A549 (cell line): Measurements from ENCODE around the gene ENPP7. TPM values are rescaled to one million over a fixed set of nuclear protein-coding genes. Genes with fewer than 3 reads are reported as not detected.

Source experiments
- ATAC-seq, 2 experiments: fragments of 200-7000 bp in 1 of 2; fragments of >200 bp in 1 of 2; cut with Nextera tagmentation in 1 of 2; cut with Tn5 transposase in 1 of 2; 3 replicates each; pipeline versions ENCODE4 v1.8.0 to v1.9.1; 2018 to 2020; ENCODE audit warnings: mild to moderate bottlenecking in 1 of 2, moderate library complexity in 1 of 2
- CTCF ChIA-PET: fragments of 300-600 bp; sonication (Branson Sonifier 250); formaldehyde crosslinking; extraction: SDS; loops from one replicate; lab custom pipeline; 2021; ENCODE audit warnings: antibody characterized with exemption, inconsistent platforms; lab: Yijun Ruan, JAX
- POLR2A ChIA-PET: fragments of 350-600 bp; formaldehyde crosslinking; extraction: SDS; loops from one replicate; lab custom pipeline; 2021; ENCODE audit warnings: antibody characterized with exemption, inconsistent platforms; lab: Yijun Ruan, JAX
- DNase-seq, 2 experiments: peaks; one replicate each; pipeline versions ENCODE4 v3.0.0 to v3.0.0-alpha.2; 2011 to 2016; ENCODE audit warnings: low read depth in 1 of 2, low spot score in 1 of 2
- FAIRE-seq: peaks from 2 replicates; lab custom pipeline; 2011; peaks lifted over from hg19 to GRCh38; lab: Jason Lieb, UNC
- H3K27ac ChIP-seq, 2 experiments: fragments of >200 bp; sonication (Bioruptor Twin); formaldehyde crosslinking; 3 replicates each; pipeline ENCODE4 v1.5.1; 2016 to 2017
- H3K4me1 ChIP-seq: fragments of >200 bp; sonication (Bioruptor Twin); formaldehyde crosslinking; 3 replicates; pipeline ENCODE4 v1.6.1; 2016
- H3K4me2 ChIP-seq: fragments of >200 bp; sonication (Bioruptor Twin); formaldehyde crosslinking; 3 replicates; pipeline ENCODE4 v1.6.1; 2016
- H3K4me3 ChIP-seq: fragments of >200 bp; sonication (Bioruptor Twin); formaldehyde crosslinking; 3 replicates; pipeline ENCODE4 v1.5.1; 2016
- H3K9me3 ChIP-seq: fragments of >200 bp; sonication (Bioruptor Twin); formaldehyde crosslinking; 3 replicates; pipeline ENCODE4 v1.6.1; 2016
- BHLHE40 ChIP-seq: IDR thresholded peaks from 2 replicates; pipeline ENCODE4 v1.6.1; 2012; ENCODE audit warnings: low read depth, low read length, inconsistent platforms
- CEBPB ChIP-seq, 2 experiments: fragments of >200 bp in 1 of 2; sonication (Bioruptor Twin) in 1 of 2; formaldehyde crosslinking in 1 of 2; IDR thresholded peaks; 2 replicates each; pipeline ENCODE4 v1.6.1; 2012 to 2016
- CHD4 ChIP-seq: fragments of 200-600 bp; sonication (generic); IDR thresholded peaks from 2 replicates; pipeline ENCODE4 v1.6.1; 2016; ENCODE audit warnings: antibody characterized with exemption, mild to moderate bottlenecking, borderline replicate concordance
- HOXA7 ChIP-seq: fragments of 250-450 bp; sonication (Bioruptor Pico); IDR thresholded peaks from 2 replicates; pipeline ENCODE4 v1.5.0; 2020; ENCODE audit warnings: mild to moderate bottlenecking, moderate library complexity
- HOXB5 ChIP-seq: fragments of 250-450 bp; sonication (Bioruptor Pico); IDR thresholded peaks from 2 replicates; pipeline ENCODE4 v1.5.0; 2020; ENCODE audit warnings: mild to moderate bottlenecking, moderate library complexity
- JUNB ChIP-seq: fragments of >200 bp; sonication (Bioruptor Twin); formaldehyde crosslinking; IDR thresholded peaks from 2 replicates; pipeline ENCODE4 v1.6.1; 2016
- KDM1A ChIP-seq: fragments of 200-600 bp; sonication (generic); IDR thresholded peaks from 2 replicates; pipeline ENCODE4 v1.6.1; 2016; ENCODE audit warnings: low read depth, mild to moderate bottlenecking
- KDM5A ChIP-seq: fragments of 200-600 bp; sonication (generic); IDR thresholded peaks from 2 replicates; pipeline ENCODE4 v1.6.1; 2016; ENCODE audit warnings: antibody characterized with exemption, mild to moderate bottlenecking
- MAFK ChIP-seq: fragments of 450-650 bp; IDR thresholded peaks from 2 replicates; pipeline ENCODE4 v1.6.1; 2014; ENCODE audit not compliant: partially characterized antibody
- PHF8 ChIP-seq: fragments of 200-600 bp; sonication (generic); IDR thresholded peaks from 2 replicates; pipeline ENCODE4 v1.6.1; 2016; ENCODE audit warnings: low read depth, mild to moderate bottlenecking, antibody characterized with exemption, moderate library complexity, borderline replicate concordance
- POLR2AphosphoS2 ChIP-seq: conservative IDR thresholded peaks from 2 replicates; pipeline ENCODE4 v1.6.1; 2012; ENCODE audit warnings: low read length, improper control_type of control experiment, inconsistent platforms
- RAD21 ChIP-seq, 2 experiments: fragments of >200 bp in 1 of 2; sonication (Bioruptor Twin) in 1 of 2; formaldehyde crosslinking in 1 of 2; IDR thresholded peaks in 1 of 2; conservative IDR thresholded peaks in 1 of 2; 2 replicates in 1 of 2; 3 replicates in 1 of 2; pipeline ENCODE4 v1.6.1; 2012 to 2018; ENCODE audit warnings: inconsistent platforms in 1 of 2
- RFX5 ChIP-seq: fragments of 450-650 bp; IDR thresholded peaks from 2 replicates; pipeline ENCODE4 v1.7.1; 2014; ENCODE audit warnings: antibody characterized with exemption, mild to moderate bottlenecking, moderate library complexity
- SMC3 ChIP-seq: fragments of >200 bp; sonication (Bioruptor Twin); formaldehyde crosslinking; IDR thresholded peaks from 3 replicates; pipeline ENCODE4 v1.6.1; 2018; ENCODE audit warnings: inconsistent platforms
- SREBF2 ChIP-seq: fragments of 450-650 bp; IDR thresholded peaks from 2 replicates; pipeline ENCODE4 v1.6.1; 2014; ENCODE audit warnings: mild to moderate bottlenecking, moderate library complexity
- ZNF302 ChIP-seq: fragments of 250-450 bp; sonication (Bioruptor Pico); IDR thresholded peaks from 2 replicates; pipeline ENCODE4 v1.9.0; 2021; ENCODE audit warnings: inconsistent platforms, mild to moderate bottlenecking, moderate library complexity
- ZSCAN20 ChIP-seq: fragments of 250-450 bp; sonication (Bioruptor Pico); IDR thresholded peaks from 2 replicates; pipeline ENCODE4 v1.8.0; 2022; ENCODE audit warnings: mild to moderate bottlenecking, moderate library complexity
- WGBS: methylation state at CpG from one replicate; pipeline ENCODE4 v1.1.6; 2017; ENCODE audit errors: missing lambda C conversion rate; 5-methylcytosine and 5-hydroxymethylcytosine counted together
- polyA plus RNA-seq, 4 experiments: library from polyadenylated mRNA; depleted of rRNA in 3 of 4; stranded (reverse); fragments of >200 nt; fragmentation: RNase III in 1 of 4; extraction: RNeasy Plus Mini Kit Qiagen cat#74134 plus additional on column Dnase treatment in 1 of 4; gene quantifications; 2 replicates in 3 of 4; 3 replicates in 1 of 4; pipeline ENCODE4 v1.2.3, GENCODE V29; 2011 to 2017
- TF ChIP-seq, protein P1 (sequence below): IDR thresholded peaks from 2 replicates; pipeline ENCODE4 v1.6.1; 2012
- TF ChIP-seq, protein P2 (sequence below): fragments of >200 bp; sonication (Bioruptor Twin); formaldehyde crosslinking; IDR thresholded peaks from 3 replicates; pipeline ENCODE4 v1.6.1; 2016

Gene ENPP7
- polyA plus RNA-seq, 2 of the 4 experiments (the other 2 are of a cell fraction), result not detected

DNA sequence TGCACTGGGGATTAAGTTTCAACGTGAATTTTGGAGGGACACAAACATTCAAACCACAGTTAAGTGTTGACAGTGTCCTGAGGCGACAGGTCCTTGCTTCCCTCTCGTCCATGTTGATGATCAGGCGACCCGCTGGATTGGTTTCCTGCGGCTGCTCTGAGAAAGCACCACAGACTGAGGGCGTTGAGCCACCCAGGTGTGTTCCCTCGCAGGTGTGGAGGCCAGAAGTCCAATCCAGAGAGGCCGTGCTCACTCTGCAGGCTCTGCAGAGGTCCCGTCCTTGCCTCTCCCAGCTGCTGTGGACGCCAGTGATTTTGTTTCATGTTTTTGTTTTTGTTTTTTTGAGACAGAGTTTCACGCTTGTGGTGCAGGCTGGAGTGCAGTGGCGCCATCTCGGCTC, 24.8 kb downstream of the ENPP7 start:
- ATAC-seq (no peak), DNase-seq (no peak), FAIRE-seq (no peak)
- Histone ChIP-seq H3K4me3 (no peak overlapping the region), H3K4me2 (no peak overlapping the region), H3K9me3 (no peaks in the 10 kb centered on the region), H3K4me1 (peaks cover 3% of the 10 kb centered on the region), H3K27ac (no peak overlapping the region)
- CTCF ChIA-PET, result interaction anchor here (2.7 to 5.6 kb wide), 2 partner anchors 10 to 14 kb away, joined by 10 to 49 read pairs; no protein-coding TSS in a partner anchor
- TF ChIP-seq ZSCAN20 (CRISPR knock-in tag), result no peak
- TF ChIP-seq JUNB, result no peak
- TF ChIP-seq, protein P1, sequence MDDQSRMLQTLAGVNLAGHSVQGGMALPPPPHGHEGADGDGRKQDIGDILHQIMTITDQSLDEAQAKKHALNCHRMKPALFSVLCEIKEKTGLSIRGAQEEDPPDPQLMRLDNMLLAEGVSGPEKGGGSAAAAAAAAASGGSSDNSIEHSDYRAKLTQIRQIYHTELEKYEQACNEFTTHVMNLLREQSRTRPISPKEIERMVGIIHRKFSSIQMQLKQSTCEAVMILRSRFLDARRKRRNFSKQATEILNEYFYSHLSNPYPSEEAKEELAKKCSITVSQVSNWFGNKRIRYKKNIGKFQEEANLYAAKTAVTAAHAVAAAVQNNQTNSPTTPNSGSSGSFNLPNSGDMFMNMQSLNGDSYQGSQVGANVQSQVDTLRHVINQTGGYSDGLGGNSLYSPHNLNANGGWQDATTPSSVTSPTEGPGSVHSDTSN, result no peak
- TF ChIP-seq KDM5A, result no peak
- no peak for TF ChIP-seq POLR2AphosphoS2
- TF ChIP-seq ZNF302 (CRISPR knock-in tag), result no peak
- TF ChIP-seq BHLHE40, result no peak
- no peak for TF ChIP-seq RAD21 (conservative IDR thresholded peaks at IDR 0.05 in 1 of 2, IDR thresholded peaks at IDR 0.05 in 1 of 2)
- no peak for TF ChIP-seq HOXA7
- TF ChIP-seq, protein P2, sequence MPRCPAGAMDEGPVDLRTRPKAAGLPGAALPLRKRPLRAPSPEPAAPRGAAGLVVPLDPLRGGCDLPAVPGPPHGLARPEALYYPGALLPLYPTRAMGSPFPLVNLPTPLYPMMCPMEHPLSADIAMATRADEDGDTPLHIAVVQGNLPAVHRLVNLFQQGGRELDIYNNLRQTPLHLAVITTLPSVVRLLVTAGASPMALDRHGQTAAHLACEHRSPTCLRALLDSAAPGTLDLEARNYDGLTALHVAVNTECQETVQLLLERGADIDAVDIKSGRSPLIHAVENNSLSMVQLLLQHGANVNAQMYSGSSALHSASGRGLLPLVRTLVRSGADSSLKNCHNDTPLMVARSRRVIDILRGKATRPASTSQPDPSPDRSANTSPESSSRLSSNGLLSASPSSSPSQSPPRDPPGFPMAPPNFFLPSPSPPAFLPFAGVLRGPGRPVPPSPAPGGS, result no peak
- no peak for TF ChIP-seq HOXB5 (CRISPR knock-in tag)
- no peak for TF ChIP-seq SREBF2
- TF ChIP-seq PHF8, result no peak
- no peak for TF ChIP-seq MAFK
- TF ChIP-seq KDM1A, result no peak
- TF ChIP-seq CEBPB (IDR thresholded peaks at IDR 0.05), result no peak
- TF ChIP-seq SMC3, result no peak
- POLR2A ChIA-PET, result no interaction called here
- WGBS, result 78% methylated on average over 14 of the region's 14 CpGs

DNA sequence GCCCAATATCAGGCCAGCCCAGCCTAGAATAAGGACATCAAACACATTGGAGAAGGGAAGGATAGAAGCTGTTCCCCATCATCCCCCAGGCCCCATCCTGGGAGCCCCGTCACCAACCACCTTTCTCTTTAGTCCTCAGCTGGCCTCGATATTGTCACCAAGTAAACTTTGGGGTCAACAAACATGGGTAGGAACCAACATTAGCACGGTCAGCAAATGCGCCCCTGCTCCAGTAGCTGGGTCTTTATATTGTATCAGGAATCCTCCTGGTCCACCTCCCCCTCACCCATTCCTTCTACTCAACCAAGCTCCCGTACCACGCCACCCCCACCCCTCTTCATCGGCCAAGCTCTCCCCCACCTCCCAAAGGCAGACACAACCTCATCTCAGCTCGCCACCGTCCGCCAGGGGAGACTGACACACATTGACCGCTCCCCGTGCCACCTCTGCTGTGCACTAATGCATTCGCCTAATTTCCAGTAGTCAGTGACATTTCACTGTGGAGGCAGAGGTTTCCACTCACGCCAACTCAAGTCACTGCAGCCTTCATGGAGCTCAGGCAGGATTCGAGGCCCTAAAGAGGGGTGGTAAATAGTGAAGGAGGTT, 26.5 kb downstream of the ENPP7 start:
- Histone ChIP-seq H3K4me2 (no peak overlapping the region), H3K4me3 (no peak overlapping the region), H3K4me1 (no peaks in the 10 kb centered on the region), H3K27ac (no peak overlapping the region), H3K9me3 (no peaks in the 10 kb centered on the region)
- no peak for TF ChIP-seq CHD4
- TF ChIP-seq JUNB, result no peak
- no peak for TF ChIP-seq HOXB5 (CRISPR knock-in tag)
- TF ChIP-seq MAFK, result peak; percentile 35
- POLR2A ChIA-PET, result interaction anchor here (0.7 kb wide), 1 partner anchor 1570 kb away, joined by 3 read pairs; no protein-coding TSS in a partner anchor
- DNase-seq (no peak), FAIRE-seq (no peak), ATAC-seq (no peak)
- 86% methylated on average over 15 of the region's 15 CpGs for WGBS
- CTCF ChIA-PET, result interaction anchor here (0.7 to 23.5 kb wide), 3 partner anchors 14 to 32 kb away, joined by 3 to 254 read pairs (median 5); no protein-coding TSS in a partner anchor

DNA sequence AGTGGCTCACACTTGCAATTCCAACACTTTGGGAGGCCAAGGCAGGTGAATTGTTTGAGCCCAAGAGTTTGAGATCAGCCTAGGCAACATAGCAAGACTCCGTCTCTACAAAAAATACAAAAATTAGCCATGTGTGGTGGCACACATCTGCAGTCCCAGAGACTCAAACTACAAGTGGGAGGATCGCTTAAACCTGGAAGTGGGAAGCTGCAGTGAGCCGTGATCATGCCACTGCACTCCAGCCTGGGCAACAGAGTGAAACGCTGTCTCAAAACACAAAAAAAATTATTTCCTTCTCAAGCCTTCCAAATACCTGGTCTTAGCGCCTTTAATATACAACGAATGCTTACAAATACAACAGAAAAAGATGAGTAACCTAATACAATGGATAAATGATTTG, 27.5 kb downstream of the ENPP7 start:
- CTCF ChIA-PET, result interaction anchor here (0.6 to 23.5 kb wide), 6 partner anchors 9 to 892 kb away, joined by 3 to 254 read pairs (median 5); no protein-coding TSS in a partner anchor
- no peak for TF ChIP-seq BHLHE40
- no peak for TF ChIP-seq RFX5
- TF ChIP-seq, protein P2, result no peak
- no peaks in the 10 kb centered on the region for H3K9me3 ChIP-seq

More for the DNA sequence above, 27.5 kb downstream of the ENPP7 start:
- WGBS, result 91% methylated on average over 6 of the region's 6 CpGs
- no peak overlapping the region for H3K4me3 ChIP-seq
- POLR2A ChIA-PET, result no interaction called here
- no peak overlapping the region for H3K4me2 ChIP-seq
- no peaks in the 10 kb centered on the region for H3K4me1 ChIP-seq
- DNase-seq (no peak), ATAC-seq (no peak), FAIRE-seq (no peak)
- H3K27ac ChIP-seq, result no peak overlapping the region
